Neural progenitor cell (in vitro differentiated cells): Measurements from ENCODE around the gene ITGA8.

Source experiments
- EZH2 ChIP-seq: fragments of 200-600 bp; sonication (generic); IDR thresholded peaks from 2 replicates; pipeline ENCODE4 v1.6.1; 2017; ENCODE audit warnings: antibody characterized with exemption, mild to moderate bottlenecking, moderate library complexity
- TF ChIP-seq, protein P1 (sequence below): fragments of 200-600 bp; sonication (generic); IDR thresholded peaks from 2 replicates; pipeline ENCODE4 v1.5.1; 2017; ENCODE audit warnings: antibody characterized with exemption, mild to moderate bottlenecking

DNA sequence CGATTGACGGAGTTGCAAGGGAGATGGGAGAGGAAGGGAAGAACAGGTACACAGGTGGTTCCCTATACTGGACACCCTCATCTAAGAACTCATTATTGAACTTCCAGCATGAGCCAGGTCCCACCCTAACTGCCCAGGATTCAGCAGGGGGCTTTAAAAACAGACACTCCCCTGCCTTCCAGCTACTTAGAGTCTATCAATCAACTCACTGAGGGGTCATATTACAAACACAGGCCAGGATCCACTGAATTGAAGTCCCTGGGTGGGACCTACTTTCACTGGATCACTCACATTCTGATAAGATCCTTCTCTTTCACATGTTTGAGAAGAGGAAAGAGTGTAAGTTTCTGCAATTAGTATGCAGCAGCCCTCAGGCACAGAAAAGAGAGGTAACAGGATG lies 92.8 kb downstream of the ITGA8 start:
- TF ChIP-seq, protein P1, sequence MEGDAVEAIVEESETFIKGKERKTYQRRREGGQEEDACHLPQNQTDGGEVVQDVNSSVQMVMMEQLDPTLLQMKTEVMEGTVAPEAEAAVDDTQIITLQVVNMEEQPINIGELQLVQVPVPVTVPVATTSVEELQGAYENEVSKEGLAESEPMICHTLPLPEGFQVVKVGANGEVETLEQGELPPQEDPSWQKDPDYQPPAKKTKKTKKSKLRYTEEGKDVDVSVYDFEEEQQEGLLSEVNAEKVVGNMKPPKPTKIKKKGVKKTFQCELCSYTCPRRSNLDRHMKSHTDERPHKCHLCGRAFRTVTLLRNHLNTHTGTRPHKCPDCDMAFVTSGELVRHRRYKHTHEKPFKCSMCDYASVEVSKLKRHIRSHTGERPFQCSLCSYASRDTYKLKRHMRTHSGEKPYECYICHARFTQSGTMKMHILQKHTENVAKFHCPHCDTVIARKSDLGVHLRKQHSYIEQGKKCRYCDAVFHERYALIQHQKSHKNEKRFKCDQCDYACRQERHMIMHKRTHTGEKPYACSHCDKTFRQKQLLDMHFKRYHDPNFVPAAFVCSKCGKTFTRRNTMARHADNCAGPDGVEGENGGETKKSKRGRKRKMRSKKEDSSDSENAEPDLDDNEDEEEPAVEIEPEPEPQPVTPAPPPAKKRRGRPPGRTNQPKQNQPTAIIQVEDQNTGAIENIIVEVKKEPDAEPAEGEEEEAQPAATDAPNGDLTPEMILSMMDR, result no peak
- TF ChIP-seq EZH2, result no peak
